Skeletal muscle satellite cell (primary cell): Measurements from ENCODE around the gene MICAL3.

Experiments
- H3K27me3 ChIP-seq: 2 replicates; pipeline ENCODE4 v1.7.0; 2013; ENCODE audit warnings: low read length; ENCODE audit not compliant: control insufficient read depth, insufficient read depth
- H3K36me3 ChIP-seq: 2 replicates; pipeline ENCODE4 v1.7.0; 2013; ENCODE audit warnings: mild to moderate bottlenecking, control low read depth, low read length; ENCODE audit not compliant: insufficient read depth
- H3K4me1 ChIP-seq: 2 replicates; pipeline ENCODE4 v1.7.0; 2013; ENCODE audit warnings: low read length; ENCODE audit not compliant: control insufficient read depth, insufficient read depth
- H3K4me2 ChIP-seq: 2 replicates; pipeline ENCODE4 v1.7.0; 2013; ENCODE audit warnings: mild to moderate bottlenecking, low read length
- H3K4me3 ChIP-seq: 2 replicates; pipeline ENCODE4 v1.7.0; 2013; ENCODE audit warnings: low read length
- H3K9ac ChIP-seq: 2 replicates; pipeline ENCODE4 v1.7.0; 2013; ENCODE audit warnings: mild to moderate bottlenecking, low read depth, low read length, moderate library complexity
- H3K9me3 ChIP-seq: replicated peaks from 2 replicates; pipeline ENCODE4 v1.7.0; 2013; ENCODE audit warnings: mild to moderate bottlenecking, control low read depth, low read length

The MICAL3 gene

DNA sequence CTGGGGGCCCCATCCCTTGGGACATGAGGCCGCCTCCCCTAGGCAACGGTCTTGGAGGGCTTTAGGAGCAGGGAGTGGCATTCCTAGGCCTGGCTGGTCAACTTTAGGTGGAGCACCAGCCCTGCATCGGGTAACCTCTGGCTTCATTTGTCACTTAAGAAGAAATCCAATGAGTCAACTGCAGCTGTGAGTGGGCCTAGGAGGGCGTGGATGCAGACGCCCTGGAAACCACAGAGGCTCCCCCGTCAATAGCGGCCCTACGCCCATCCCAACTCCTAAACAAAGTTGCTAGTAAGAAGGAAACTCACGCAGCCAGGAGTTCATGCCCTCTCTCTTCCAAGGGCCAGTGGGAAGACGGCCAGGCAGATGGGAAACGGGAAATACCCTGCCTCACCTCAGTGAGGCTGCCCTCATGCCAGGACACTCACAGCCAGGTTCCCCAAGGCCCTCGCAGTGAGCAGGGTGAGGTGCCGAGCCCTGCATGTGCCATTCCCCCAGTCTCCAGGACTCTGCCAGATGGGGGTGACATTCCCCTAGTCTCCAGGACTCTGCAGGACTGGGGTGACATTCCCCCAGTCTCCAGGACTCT lies 270.9 kb downstream of the MICAL3 start:
- Histone ChIP-seq H3K36me3 (no peaks in the 10 kb centered on the region), H3K4me1 (peaks cover 7% of the 10 kb centered on the region), H3K9me3 (no peaks in the 10 kb centered on the region), H3K27me3 (no peaks in the 10 kb centered on the region), H3K4me2 (no peak overlapping the region), H3K4me3 (no peak overlapping the region), H3K9ac (no peak overlapping the region)

DNA sequence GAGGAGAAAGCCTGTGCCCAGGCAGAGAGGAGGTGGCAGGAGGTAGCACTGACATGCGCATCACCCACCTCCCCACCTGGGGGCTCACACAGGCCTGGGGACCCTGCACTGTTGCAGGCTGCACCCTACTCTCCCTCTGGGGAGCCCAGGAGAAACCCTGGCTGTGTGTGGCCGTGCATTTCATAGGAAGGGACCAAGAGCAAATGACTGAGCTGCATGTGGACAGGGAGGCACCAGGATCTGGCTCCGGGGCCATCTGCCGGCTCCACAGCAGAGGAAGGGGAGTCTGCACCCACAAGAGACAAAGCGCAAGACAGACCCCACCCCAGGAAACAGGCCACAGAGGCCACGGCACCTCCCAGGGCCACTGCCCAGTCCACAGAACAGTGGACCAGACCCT lies 272.8 kb downstream of the MICAL3 start:
- Histone ChIP-seq H3K9ac (no peak overlapping the region), H3K27me3 (no peaks in the 10 kb centered on the region), H3K4me3 (no peak overlapping the region)

DNA sequence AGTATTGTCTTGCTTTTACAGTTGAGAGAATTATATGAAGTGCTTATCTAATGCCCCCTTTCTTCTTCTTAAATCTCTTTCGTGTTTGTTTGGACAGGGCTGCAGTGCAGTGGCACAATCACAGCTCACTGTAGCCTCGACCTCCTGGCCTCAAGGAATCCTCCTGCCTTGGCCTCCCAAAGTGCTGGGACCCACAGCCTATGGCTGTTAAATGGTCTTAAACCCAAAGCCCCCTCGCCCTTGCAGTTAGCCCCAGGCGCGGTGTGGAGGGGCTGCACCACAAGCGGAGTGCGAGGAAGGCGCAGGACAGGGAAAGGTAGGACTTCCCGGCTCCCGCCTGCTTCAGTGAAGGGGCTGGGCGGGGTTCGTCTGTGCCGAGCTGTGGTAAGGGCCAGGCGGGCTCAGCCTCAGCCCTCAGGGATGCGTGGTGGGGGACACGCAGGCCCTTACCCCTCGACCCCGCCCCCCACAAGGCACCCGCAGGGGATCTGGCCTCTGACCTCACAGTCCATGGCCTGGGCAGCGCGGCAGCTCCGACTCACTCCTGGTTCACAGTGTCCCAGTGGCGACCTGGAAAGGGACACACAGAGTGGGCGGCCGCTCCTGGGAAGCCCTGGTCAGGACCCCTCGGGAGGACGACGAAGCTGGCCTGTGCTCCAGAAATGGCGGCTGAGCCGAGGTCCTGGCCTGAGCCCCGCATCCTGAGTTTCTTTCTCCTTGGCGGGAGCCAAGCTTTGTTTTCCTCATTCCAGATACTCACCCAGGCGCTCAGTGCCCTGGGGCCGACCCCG lies 274.6 kb downstream of the MICAL3 start:
- Histone ChIP-seq H3K4me3 (no peak overlapping the region), H3K9me3 (no peaks in the 10 kb centered on the region), H3K36me3 (no peaks in the 10 kb centered on the region), H3K4me1 (peaks cover 7% of the 10 kb centered on the region), H3K4me2 (no peak overlapping the region), H3K27me3 (no peaks in the 10 kb centered on the region), H3K9ac (no peak overlapping the region)

More for the DNA sequence above, 272.8 kb downstream of the MICAL3 start:
- Histone ChIP-seq H3K4me1 (peaks cover 7% of the 10 kb centered on the region), H3K4me2 (no peak overlapping the region), H3K36me3 (no peaks in the 10 kb centered on the region), H3K9me3 (no peaks in the 10 kb centered on the region)

DNA sequence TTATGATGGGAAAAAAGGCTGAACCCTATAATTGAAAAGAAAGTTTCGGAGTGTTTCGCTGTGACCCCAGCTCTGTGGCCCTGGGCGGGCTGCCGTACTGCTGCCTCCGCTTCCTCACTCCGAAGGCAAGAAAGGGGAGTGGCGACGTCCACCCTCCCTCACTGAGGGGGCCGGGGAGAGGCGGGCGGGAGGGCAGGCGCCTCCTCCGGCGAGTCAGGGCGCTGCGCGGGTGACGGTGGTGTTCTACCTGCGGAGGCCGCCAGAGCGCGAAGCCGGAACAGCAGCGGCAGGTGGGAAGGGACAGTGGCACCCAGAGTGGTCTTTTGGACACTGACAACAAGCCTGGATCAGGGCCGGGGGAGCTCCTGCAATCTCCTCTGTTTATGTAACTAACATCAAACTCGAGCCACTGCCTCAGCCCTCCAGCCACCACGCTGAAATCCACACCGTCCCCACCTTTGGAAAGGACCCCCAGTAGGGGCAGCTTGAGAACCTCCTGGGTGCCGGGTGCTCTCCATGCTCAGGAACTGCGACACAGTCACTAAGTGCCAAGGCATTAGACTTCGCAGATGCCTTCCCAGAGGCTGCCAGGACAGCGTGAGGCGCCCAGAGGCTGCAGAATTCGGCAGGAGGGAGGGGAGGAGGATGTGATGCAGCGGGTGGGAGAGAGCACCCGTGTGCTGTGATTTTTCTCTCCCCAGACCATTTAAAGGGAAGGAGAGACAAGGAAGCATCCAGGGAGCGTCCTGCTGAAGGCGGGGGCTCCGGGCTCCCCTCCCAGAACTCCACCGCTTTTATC lies 275.6 kb downstream of the MICAL3 start:
- Histone ChIP-seq H3K4me1 (peaks cover 7% of the 10 kb centered on the region), H3K4me3 (no peak overlapping the region), H3K9ac (no peak overlapping the region), H3K36me3 (no peaks in the 10 kb centered on the region), H3K27me3 (no peaks in the 10 kb centered on the region), H3K4me2 (no peak overlapping the region), H3K9me3 (no peaks in the 10 kb centered on the region)

DNA sequence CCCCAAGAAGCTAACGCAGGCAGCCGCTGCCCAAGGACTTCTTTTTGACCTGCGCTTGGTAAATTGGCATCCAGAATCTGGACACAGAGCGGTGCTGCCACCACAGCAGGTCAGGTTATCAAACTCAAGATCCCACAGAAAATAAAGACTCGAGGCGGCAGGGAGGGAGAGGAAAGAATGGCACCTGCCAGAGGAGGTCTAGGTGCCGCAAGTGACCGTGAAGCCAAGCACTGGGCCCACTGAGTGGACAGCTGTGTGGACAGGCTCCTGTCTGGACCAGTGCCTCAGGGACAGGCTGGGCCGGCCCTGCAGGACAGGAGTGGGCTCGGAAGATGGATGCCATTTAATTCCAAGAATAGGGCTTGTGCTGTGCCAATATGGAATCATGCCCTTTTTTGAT lies 277.4 kb downstream of the MICAL3 start:
- Histone ChIP-seq H3K9ac (no peak overlapping the region), H3K4me2 (no peak overlapping the region), H3K36me3 (no peaks in the 10 kb centered on the region), H3K4me1 (no peaks in the 10 kb centered on the region), H3K9me3 (no peaks in the 10 kb centered on the region), H3K4me3 (no peak overlapping the region), H3K27me3 (no peaks in the 10 kb centered on the region)

DNA sequence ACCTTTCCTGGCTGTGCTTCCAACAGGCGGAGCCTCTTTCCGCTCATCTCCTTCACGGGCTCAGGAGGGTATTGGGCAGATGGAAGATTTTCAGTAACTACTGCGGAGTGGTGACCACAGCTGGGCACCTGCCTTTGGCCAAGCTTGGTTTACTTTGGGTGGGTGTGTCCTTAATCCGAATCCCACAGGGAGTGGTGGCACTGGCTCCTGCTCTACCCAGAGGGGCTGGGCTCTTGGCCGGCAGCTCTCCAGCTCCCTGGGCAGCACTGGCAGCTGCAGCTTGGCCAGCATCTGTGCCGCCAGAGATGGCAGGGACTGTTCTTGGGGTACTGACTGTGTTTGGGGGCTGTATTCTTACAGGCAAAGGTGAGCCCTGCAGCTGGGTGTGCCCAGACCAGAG lies 279.9 kb downstream of the MICAL3 start:
- no peak overlapping the region for H3K4me2 ChIP-seq
- no peaks in the 10 kb centered on the region for H3K9me3 ChIP-seq
- no peaks in the 10 kb centered on the region for H3K27me3 ChIP-seq
- no peak overlapping the region for H3K4me3 ChIP-seq
- H3K4me1 ChIP-seq: no peaks in the 10 kb centered on the region
- no peak overlapping the region for H3K9ac ChIP-seq
- no peaks in the 10 kb centered on the region for H3K36me3 ChIP-seq

DNA sequence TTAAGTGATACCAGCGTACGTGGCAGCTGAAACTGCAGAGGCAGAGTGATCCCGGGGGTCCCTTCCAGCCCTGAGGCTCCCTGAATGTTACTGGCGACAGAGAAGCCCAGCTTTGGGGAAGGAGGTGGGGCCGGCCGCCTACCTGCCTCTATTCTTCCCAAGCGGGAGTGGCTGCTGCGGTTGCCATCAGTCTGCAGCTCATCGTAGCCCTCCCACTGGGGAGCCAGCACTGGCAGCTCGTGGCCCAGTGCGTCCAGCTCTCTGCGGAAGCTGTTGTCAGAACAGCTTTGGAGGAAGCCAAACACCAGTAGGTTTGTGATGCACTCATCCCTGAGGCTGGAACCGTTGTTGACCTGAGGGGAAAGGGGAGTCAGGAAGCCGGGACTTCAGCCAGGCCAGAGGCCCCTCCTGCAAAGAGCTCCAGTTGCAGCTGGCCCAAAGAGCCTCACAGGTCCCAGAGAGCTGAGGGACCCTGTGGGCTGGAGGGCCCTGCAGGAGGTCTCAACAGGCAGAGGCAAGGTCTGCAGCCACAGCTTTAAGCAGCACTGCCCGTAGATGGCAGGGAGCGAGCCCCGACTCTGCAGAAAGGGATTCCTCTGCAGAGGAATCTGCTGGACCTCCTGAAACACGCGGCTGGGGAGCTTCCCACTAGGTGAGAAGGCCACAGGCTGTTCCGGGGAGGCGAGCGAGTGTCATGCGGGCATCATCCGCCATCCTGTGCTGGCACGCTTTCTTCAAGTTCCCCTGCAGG lies 280.5 kb downstream of the MICAL3 start:
- no peak overlapping the region for H3K9ac ChIP-seq
- H3K36me3 ChIP-seq: no peaks in the 10 kb centered on the region
- H3K4me3 ChIP-seq: no peak overlapping the region
- no peak overlapping the region for H3K4me2 ChIP-seq
- H3K4me1 ChIP-seq: no peaks in the 10 kb centered on the region
- H3K27me3 ChIP-seq: no peaks in the 10 kb centered on the region
- no peaks in the 10 kb centered on the region for H3K9me3 ChIP-seq

DNA sequence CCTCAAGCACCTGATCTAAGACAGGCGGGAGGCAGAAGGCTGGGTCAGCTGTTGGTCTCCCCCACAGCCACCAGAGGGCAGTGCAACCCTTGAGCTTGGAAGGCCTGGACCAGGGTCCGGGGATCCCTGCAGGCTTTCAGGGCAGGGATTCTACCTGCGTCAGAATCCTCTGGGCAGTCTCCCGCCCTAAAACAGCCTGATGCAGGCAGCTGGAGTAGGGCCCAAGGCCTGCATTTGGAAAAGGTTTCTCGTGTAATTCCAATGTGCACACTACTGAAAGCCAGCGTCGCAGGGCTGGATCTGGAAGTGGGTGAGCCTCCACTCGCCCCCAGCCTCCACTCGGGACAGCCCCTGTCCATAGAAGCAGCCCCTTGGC lies 281.8 kb downstream of the MICAL3 start:
- H3K9me3 ChIP-seq: no peaks in the 10 kb centered on the region
- H3K9ac ChIP-seq: no peak overlapping the region
- no peaks in the 10 kb centered on the region for H3K27me3 ChIP-seq
- H3K4me1 ChIP-seq: no peaks in the 10 kb centered on the region
- no peak overlapping the region for H3K4me2 ChIP-seq
- no peaks in the 10 kb centered on the region for H3K36me3 ChIP-seq
- no peak overlapping the region for H3K4me3 ChIP-seq

DNA sequence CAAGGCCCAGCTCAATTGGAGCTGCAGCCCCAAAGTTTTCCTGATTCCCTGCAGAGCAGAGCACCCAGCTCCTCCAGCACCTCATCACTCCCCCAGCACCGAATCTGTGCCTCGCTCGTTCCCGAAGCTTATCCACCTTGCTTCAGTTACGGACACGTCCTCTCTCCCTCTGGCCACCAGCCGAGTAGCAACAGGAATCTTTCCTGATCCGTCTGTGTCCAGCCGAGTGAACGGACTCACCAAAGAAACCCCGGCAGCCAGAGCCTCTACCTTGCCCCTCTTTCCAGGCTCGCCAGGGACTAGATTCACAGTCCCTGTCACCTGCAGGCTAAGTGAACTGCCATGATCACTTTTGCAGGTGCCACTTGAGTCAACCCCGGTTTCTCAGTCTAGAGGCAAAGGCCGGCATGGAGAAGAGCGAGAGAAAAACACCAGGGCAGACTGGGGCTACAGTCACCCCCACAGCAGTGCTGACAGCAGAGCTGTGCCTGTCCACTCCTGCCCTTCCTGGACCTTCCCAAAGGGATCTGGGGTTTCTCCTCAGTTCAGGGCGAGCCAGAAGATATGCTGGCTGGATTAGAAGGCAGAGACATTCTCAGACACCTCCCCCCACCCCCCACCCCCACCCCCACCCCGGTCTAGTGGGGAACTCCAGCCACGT lies 282.4 kb downstream of the MICAL3 start:
- Histone ChIP-seq H3K9me3 (no peaks in the 10 kb centered on the region), H3K4me2 (no peak overlapping the region), H3K4me3 (no peak overlapping the region), H3K27me3 (no peaks in the 10 kb centered on the region), H3K4me1 (no peaks in the 10 kb centered on the region), H3K9ac (no peak overlapping the region), H3K36me3 (no peaks in the 10 kb centered on the region)

DNA sequence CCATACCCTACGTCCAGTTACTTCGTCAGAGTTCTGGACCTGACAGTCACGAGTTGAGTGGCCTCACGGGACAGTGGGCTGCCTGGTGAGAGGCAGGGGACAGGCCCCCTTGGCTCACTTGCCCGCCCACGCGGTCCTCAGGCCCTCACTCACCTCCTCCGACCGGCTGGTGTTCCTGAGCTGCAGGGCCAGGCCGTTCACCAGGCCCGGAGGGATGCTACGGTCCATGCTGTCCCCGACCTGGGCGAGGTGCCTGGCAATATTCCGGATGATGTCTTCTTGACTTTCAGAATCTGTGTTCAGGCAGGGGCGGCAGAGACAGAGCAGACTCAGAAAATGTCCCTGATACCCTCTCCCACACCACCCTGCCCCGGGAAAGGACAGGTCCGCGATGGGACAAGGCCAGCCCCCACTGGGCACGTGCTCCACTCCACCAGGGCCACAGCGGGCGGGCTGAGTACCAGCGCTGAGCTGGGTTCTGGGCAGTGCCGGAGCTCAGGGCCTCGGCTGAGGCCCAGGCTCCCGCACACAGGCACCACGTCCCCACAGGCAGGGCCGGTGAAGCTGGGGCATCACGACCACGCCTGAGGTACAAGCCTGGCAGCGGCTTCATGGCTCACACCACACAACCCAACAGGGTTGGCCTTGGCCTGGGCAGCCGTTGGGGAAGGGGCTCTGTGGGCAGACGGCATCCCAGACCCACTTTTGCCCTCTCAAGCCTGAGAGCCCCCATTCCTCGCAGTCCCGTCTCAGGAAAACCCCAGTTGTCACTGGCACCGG lies 285.0 kb downstream of the MICAL3 start:
- peaks cover 5% of the 10 kb centered on the region for H3K4me1 ChIP-seq
- peaks cover 15% of the 10 kb centered on the region for H3K36me3 ChIP-seq
- H3K27me3 ChIP-seq: no peaks in the 10 kb centered on the region
- no peak overlapping the region for H3K4me2 ChIP-seq
- no peaks in the 10 kb centered on the region for H3K9me3 ChIP-seq
- H3K4me3 ChIP-seq: no peak overlapping the region
- no peak overlapping the region for H3K9ac ChIP-seq
